HG03135 (cell line): ENCODE measurements around the gene GPR17.

Experiments used
- ATAC-seq: cut with Tn5 transposase; IDR thresholded peaks from one replicate; pipeline ENCODE4 v1.9.1; 2021; ENCODE audit warnings: mild to moderate bottlenecking, moderate library complexity; ENCODE audit not compliant: unreplicated experiment

The GPR17 gene

DNA sequence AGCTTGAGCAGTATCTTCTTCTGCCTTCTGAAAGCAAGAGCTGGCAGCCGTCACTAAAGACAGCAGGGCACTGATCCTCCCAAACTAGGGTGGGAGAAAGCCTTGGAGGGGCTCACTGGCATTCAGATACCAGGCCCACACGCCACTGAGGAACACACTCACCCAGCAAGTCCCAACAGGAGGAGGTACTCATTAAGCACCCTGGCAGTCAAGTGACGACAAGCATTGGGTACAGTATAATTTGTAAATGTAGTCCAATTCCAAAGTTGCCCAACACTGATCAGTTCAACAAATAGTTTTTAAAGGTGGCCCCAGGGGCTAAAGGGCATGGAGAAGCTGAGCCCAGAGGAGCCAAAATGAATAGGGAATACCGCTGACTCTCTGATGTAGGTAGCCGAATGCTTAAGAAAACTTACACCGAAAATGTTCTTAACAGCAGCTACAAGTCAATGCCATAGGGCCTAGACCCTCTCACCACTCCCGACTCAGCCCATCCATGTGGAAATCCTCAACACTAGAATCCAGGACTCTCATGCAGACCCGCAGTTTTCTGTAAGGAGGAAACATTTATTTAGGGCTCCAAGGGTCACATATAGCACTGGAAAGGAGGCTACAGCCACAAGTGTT, 19.4 kb downstream of the GPR17 start:
- ATAC-seq, result no peak

DNA sequence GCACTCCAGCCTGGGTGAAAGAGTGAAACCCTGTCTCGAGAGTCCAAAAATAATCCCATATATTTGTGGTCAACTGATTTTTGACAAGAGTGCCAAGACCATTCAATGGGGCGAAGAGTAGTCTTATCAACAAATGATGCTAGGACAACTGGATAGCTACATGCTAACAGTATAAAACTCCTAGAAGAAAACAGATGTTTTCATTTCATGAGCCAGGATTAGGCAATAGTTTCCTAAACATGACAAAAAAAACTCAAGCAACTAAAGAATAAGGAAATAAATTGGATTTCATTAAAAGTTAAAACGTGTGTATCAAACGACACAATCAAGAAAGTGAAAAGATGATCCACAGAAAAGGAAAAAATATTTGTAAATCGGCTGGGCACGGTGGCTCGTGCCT, 23.1 kb downstream of the GPR17 start:
- no peak for ATAC-seq

- ATAC-seq, result no peak
Measured at GRCh38 chr2:127670055-127670956, 24.4 kb downstream of the GPR17 start.

- no peak for ATAC-seq
Measured at GRCh38 chr2:127670957-127671290, 25.0 kb downstream of the GPR17 start.

DNA sequence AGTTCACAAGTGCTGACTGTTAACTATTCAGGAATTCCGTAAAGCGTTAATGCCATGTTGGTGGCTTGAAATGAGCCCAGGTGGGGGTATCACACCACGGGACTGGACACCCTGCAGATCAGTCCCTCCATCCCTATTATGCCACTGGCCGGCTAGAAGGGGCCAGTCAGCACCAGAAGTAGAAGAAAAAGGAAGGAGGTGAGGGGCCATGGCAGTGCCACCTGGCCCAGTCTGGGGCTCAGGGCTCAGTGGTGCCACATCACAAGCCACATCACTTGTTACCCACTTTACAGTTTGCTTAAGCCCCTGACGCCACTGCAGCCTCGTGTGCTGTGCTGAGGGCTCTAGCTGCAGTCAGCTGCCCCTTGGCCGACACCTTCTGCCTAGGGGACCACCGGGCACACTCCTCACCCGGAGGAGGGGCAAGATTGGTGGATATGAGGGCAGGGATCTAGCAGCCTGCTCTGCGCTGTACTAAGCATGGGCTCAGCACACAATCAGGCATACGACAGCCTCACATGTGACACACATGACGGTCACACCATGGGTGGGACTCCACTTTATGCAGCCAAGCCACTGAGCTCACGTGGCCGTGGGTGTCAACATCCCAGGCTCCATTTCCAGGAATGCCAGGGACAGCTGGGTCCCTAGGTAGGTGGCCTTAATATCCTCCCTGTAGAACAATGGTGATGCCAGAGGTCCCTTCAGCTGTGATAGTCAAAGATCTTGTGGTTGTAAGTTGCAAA, 25.8 kb downstream of the GPR17 start:
- no peak for ATAC-seq

GRCh38 chr2:127672341-127673224, 26.6 kb downstream of the GPR17 start:
- ATAC-seq, result no peak

DNA sequence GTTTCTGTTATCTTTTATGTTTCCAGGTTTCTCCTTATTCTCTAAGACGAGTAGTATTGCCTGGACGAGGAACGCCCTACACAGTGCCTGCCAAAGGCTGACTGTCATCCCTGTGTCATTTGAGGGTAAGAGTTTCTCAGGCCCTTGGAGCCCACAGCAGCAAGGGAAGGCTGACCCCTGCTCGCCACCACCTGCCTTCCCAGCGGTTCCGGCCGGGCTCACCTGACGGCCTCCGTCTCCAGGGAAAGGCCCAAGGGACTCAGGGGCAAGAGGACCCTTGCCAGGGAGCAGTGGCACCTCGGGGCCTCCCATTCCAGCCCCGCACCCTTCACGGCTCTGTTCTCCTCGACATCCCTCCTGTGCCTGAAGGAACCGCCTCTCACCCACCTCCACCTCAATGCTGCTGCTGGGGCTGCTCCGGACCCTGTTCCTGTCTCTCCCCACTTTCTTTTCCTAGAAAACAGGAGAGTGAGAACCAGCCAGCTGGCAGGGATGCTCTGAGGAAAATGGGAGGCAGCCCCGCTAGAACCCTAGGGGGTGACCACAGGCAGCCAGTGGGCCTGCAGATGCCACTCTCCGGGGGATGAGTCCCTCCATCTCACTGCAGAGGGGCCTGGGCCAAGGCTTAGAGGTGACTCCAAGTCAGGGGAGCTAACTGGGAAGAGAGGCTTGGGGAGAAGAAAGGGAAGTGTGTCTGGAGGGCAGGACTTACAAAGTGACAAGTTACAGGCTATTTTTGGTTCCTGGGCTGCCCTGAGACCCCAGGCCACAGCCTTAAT, 27.5 kb downstream of the GPR17 start:
- no peak for ATAC-seq

DNA sequence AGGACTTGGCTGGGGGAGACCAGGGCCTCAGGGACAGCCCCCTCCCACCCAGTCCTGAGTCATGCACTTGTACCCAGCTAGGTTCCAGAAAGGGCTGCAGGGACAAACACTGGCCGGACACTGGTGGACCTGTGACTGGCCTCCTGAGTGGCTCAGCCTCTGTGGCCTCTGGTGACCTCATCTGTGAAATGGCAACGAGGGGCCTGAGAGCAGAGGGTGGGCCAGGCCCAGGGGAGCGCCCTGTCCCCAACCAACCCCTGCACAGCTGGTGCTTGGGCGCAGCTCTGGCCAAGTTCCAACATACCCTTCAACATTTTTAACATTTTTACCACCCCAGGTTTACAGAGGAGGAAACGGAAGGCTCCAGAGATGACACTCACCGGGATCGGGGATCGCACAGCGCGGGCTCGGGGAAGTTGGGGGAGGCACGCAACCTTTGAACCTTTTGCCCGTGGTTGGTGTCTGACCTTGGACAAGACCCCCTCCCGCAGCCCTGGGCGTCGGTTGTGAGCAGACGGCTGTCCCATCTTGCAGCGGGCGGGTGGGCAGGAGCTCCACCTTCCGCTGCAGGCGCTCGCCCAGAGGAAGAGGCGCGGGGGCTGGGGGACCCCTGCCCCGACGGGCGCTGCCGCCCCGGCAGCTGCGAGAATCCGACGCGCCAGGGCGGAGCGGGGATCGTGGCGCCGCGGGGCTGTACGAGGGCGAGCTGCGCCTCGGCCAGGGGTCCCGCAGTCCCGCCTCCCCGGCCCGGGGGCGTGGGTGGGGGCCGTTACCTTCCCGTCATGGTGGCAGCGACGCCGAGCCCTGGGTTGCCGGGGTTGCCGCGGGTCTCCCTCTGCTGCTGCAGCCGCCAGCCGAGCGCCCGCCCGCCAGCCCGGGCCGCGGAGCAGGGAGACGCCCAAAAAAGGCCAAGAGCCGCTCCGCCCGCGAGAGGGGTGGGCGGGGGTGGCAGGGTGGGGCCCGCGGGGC, 28.6 kb downstream of the GPR17 start:
- ATAC-seq, result no peak

DNA sequence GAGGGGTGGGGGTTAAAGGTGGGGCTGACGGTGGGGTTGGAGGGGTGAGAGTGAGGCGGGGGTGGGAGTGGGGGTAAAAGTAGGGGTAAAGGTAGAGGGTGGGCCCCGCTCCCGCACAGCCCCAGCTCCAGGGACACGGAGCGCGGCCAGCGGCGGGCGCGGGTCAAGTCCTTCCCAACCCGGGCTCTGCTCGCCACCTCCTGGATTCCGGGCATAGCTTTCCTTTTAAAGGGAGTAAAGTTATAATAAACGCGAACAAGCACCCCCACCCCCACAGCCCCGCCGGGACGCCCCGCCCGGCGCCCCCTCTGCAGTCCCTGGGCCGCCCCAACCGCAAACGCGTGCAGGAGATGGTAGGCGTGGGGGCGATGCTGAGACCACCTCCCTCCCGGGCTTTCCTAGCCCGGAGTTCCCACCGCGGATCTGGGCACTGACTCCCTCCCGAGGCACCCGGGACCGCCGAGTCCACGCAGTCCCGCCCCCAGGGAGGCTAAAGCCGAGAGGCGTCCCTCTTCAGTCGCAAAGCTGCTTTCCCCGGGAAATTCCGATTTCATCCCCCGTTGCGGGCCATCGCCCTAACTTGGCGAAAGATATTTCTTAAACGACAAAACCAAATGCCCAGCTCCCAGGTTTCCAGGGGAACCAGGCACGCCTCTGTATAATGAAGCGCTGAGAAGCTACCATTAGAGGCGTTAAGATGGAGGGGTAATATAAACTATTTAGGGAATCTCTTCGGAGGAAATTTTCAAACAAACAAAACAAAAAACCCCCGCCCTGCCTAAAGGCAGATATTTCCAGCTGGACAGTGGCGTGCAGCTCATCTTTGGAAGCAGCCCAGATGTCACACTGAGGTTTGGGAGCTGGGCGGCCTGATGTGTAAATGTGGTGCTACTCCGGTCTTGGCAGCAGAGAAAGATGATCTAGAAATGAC, 29.6 kb downstream of the GPR17 start, which contains the start of gene LIMS2:
Gene LIMS2 (minus strand): TSS at position 200 of the 931 bp plus-strand sequence. CDS start 506 bp downstream, outside the sequence.
- no peak for ATAC-seq

DNA sequence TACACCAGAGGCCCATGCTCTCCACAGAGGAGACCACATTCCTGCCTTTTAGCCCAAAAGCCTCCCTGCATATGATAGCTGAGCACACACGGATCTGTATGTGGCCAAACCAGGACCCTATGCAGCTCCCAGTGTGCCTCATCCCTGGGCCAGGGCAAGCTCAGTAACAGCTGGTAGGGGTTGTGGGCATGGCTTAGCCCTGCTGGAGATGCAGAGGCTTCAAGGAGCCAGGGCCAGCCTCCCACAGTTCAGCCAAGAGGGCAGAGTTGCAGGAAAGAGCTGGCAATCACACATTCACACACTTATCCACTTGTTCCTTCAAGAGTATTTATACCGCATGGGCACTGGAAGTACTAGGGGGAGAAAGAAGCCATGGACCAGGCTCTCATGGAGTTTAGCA, 31.0 kb downstream of the GPR17 start:
- no peak for ATAC-seq

DNA sequence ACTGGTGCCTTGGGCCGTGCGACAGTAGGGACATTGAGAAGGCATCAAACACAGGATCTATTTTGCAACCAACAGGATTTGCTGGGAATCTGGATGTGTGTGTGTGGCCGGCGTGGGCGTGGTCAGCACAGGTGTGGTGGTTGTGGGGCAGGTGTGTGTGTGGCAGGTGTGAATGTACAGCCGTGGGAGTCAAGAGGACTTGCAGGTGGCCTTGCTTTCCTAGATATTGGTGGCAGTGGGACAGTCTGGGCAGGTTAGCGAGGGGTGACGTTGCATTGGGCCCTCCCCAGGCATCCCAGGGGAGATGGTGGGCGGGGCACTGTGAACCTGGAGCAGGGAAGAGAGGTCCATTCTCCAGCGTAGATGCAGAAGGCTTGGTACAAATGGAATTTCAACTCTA, 32.6 kb downstream of the GPR17 start:
- ATAC-seq, result no peak

GRCh38 chr2:127678991-127679390, 33.0 kb downstream of the GPR17 start:
- ATAC-seq, result no peak

GRCh38 chr2:127679680-127680361, 33.9 kb downstream of the GPR17 start:
- ATAC-seq, result no peak

GRCh38 chr2:127680706-127681287, 34.8 kb downstream of the GPR17 start:
- ATAC-seq, result no peak

- no peak for ATAC-seq
Measured at GRCh38 chr2:127681288-127681804, 35.4 kb downstream of the GPR17 start.
